Measurements from ENCODE around the gene CNTN5. TPM values are rescaled to one million over a fixed set of nuclear protein-coding genes. Genes with fewer than 3 reads are reported as not detected.
"Not testable (repeated sequence)": the region's sequence is repeated elsewhere in the genome, so short reads cannot be mapped to it uniquely, and the experiment has no call there.

CNTN5 gene
- total RNA-seq, 2 experiments from 2014 or later = not detected

DNA sequence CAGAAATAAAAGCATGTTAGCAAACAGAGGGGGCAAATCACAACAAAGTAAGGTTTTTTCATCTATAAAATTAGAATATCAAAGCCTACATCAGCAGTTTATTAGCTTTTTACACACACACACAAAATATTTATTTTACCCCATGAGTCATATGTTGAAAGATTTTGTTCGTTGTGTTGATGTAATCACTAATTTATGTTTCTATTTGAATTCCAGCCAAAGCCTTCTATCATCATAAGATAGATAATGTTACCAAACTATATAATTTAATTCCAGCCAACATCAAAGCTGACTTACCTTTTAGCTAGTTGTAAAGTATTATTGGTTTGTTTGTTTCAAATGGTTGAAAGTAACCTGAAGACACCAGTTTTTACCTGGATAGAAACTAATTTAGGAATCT is 1208.3 kb downstream of the CNTN5 start:
- ChIA-PET CTCF (no interaction called here), POLR2A (no interaction called here)
- no peaks in the 10 kb centered on the region for H3K36me3 Mint-ChIP-seq (ENCODE audit: low read depth)
- no peak overlapping the region for H3K4me3 Mint-ChIP-seq
- H3K27me3 Mint-ChIP-seq = no peaks in the 10 kb centered on the region
- no peak overlapping the region for H3K27ac Mint-ChIP-seq
- H3K4me1 Mint-ChIP-seq = no peaks in the 10 kb centered on the region
- peaks cover 13% of the 10 kb centered on the region for H3K9me3 Mint-ChIP-seq
- no peak for DNase-seq

DNA sequence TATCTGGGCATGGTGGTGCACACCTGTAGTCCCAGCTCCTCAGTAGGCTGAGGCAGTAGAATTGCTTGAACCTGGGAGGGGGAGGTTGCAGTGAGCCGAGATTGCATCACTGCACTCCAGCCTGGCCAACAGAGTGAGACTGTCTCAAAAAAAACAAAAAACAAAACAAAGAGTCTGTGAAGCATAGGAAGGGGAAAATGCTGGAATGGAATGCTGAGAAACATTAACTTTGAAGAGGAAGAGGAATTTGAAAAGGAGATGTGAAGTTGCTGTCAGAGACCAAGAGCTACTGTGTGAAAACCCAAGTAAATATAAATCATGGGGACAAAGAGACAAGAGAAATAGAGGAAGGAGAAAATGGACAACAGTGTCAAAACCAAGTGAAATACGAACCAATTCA is 1211.3 kb downstream of the CNTN5 start:
- H3K4me3 Mint-ChIP-seq = no peak overlapping the region
- DNase-seq = no peak
- POLR2A ChIA-PET = no interaction called here
- peaks cover 16% of the 10 kb centered on the region for H3K9me3 Mint-ChIP-seq
- CTCF ChIA-PET = no interaction called here
- H3K4me1 Mint-ChIP-seq = no peaks in the 10 kb centered on the region
- H3K36me3 Mint-ChIP-seq (ENCODE audit: low read depth) = no peaks in the 10 kb centered on the region
- no peak overlapping the region for H3K27ac Mint-ChIP-seq
- no peaks in the 10 kb centered on the region for H3K27me3 Mint-ChIP-seq

DNA sequence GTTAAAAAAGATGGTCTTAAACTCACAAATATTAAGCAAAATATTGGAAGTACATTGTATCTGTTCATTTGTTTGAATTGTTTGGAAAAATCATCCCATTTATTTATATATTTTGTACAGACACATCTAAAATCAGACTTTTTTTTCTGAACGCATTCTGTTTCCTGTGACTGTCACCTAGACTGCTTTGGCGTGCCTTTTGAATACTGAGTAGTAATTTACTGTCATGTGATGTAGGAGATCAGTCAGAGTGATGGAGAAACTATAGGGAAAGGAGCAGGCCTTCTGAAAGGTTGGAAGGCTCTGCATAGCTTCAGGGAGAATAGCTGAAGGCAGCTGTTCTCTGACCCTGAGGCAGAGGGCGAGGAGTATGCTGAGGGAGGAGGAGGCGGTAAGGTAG is 1214.3 kb downstream of the CNTN5 start:
- no peak for DNase-seq
- ChIA-PET CTCF (no interaction called here), POLR2A (no interaction called here)
- no peaks in the 10 kb centered on the region for H3K36me3 Mint-ChIP-seq (ENCODE audit: low read depth)
- H3K9me3 Mint-ChIP-seq = peaks cover 19% of the 10 kb centered on the region
- H3K27ac Mint-ChIP-seq = no peak overlapping the region
- H3K4me1 Mint-ChIP-seq = no peaks in the 10 kb centered on the region
- no peak overlapping the region for H3K4me3 Mint-ChIP-seq
- no peaks in the 10 kb centered on the region for H3K27me3 Mint-ChIP-seq

DNA sequence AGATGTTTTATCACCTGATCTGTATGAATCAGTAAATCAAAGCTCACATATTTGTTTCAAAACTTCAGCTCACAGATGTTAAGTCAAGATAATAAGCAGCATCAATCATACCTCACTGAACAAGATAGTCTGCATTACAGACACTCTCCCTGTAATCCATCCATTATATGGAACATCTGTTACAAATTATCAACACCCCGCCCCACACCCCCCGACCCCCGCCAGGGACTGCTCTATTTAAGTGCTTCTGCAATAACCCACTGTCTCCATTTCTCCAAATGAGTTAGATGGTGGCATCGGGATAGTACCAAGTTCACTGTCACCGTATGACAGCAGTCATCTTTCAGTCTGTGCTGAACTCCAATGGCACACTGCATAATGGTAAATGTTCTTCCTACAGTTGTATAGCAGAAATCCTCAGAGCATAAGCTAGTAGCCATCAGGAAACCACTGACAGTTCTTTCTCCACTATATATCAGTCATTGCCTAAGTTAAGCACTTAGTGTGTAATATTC is 1219.3 kb downstream of the CNTN5 start:
- H3K4me1 Mint-ChIP-seq = no peaks in the 10 kb centered on the region
- ChIA-PET POLR2A (no interaction called here), CTCF (no interaction called here)
- H3K27me3 Mint-ChIP-seq = no peaks in the 10 kb centered on the region
- H3K27ac Mint-ChIP-seq = no peak overlapping the region
- H3K9me3 Mint-ChIP-seq = peaks cover 9% of the 10 kb centered on the region
- H3K4me3 Mint-ChIP-seq = no peak overlapping the region
- no peak for DNase-seq
- no peaks in the 10 kb centered on the region for H3K36me3 Mint-ChIP-seq (ENCODE audit: low read depth)

DNA sequence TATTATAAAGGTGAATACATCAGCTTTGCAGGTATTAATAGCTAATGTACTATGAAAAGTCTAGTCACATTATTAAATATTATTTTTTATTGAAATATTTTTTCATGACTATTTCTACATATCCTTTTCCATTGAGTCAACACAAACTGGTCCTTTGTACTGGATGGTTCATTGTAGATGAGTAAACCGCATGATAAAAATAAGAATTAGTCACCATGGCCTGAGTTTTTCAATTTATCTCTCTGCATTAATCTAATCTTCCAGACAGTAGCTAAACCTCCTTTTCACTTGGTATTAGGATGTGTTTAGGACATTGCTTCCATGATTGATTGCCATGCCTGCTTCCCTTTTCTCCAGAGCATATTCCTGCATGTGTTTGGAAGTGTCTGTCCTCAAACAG is 1227.0 kb downstream of the CNTN5 start:
- Mint-ChIP-seq H3K9me3 (peaks cover 3% of the 10 kb centered on the region), H3K36me3 (ENCODE audit: low read depth) (no peaks in the 10 kb centered on the region), H3K27ac (no peak overlapping the region), H3K4me3 (no peak overlapping the region), H3K4me1 (no peaks in the 10 kb centered on the region), H3K27me3 (no peaks in the 10 kb centered on the region)
- POLR2A ChIA-PET = no interaction called here
- CTCF ChIA-PET = no interaction called here
- DNase-seq = no peak

DNA sequence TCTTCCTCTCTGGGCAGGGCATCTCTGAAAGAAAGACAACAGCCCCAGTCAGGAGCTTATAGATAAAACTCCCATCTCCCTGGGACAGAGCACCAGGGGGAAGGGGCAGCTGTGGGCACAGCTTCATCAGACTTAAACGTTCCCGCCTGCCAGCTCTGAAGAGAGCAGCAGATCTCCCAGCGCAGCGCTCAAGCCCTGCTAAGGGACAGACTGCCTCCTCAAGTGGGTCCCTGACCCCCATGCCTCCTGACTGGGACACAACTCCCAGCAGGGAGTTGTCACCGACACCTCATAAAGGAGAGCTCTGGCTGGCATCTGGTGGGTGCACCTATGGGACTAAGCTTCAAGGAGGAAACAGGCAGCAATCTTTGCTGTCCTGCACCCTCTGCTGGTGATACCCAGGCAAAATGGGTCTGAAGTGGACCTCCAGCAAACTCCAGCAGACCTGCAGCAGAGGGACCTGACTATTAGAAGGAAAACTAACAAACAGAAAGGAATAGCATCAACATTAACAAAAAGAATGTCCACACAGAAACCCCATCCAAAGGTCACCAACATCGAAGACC is 1236.6 kb downstream of the CNTN5 start:
- H3K27me3 Mint-ChIP-seq, POLR2A ChIA-PET: not testable (repeated sequence)
- peaks cover 36% of the 10 kb centered on the region for H3K9me3 Mint-ChIP-seq

DNA sequence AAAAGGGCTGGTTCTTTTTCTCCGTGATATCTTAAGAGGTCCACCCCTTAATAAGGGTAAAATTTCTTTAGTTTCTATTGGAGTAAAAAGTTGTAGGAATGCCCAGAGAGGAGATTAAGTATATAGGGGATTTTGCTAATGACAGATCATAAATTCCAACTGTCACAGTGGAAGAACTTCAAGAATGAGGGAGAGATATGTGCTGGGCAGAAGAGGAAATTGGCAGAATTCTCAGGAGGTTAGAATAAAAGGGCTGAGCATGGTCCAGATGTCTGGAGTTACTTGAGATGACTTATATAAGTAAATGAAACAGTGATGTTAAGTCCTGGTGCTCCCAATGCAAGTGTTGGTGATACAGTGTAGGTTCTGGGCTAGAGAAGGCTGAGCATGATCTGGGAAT is 1248.8 kb downstream of the CNTN5 start:
- no peak overlapping the region for H3K4me3 Mint-ChIP-seq
- no peaks in the 10 kb centered on the region for H3K4me1 Mint-ChIP-seq
- ChIA-PET CTCF (no interaction called here), POLR2A (no interaction called here)
- H3K9me3 Mint-ChIP-seq = peaks cover 21% of the 10 kb centered on the region
- no peak overlapping the region for H3K27ac Mint-ChIP-seq
- DNase-seq = no peak
- no peaks in the 10 kb centered on the region for H3K27me3 Mint-ChIP-seq
- H3K36me3 Mint-ChIP-seq (ENCODE audit: low read depth) = no peaks in the 10 kb centered on the region

More for the DNA sequence above, 1236.6 kb downstream of the CNTN5 start:
- H3K4me3 Mint-ChIP-seq; DNase-seq; H3K36me3 Mint-ChIP-seq (ENCODE audit: low read depth); CTCF ChIA-PET; H3K4me1 Mint-ChIP-seq; H3K27ac Mint-ChIP-seq: not testable (repeated sequence)

DNA sequence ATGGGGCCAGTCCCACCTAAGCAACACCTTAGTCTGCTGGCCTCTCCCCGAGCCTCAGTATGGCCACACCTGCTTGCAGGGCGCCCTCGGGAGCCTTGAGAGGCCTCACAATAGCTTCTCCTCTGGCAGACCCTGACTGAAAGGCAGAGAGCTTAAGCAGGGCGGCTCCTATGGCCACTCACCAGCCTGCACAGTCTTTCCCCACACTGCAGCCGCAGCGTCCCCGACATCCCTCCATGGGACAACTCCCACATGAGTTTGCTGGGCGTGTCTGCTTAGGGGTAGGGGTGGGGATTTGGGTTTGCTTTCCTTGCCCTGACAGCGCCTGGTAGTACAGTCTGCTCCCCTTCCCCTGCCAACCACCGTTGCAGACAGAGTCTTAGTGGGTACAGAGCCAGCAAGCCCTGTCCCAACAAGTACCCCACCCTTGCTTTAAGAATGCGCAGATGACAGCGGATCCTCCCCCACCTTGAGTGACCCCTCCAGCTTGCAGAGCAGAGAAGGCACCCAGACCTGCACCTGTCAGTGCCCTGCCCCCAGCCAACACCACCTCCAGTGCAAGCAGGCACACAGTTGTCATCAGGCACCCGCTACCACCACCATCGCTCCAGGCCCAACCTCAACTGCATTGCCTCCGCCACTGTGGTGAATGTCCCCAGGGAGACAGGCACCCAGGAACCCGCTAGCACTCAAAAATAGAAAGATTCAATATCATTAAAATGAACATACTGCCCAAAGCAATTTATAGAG is 1252.5 kb downstream of the CNTN5 start:
- H3K4me1 Mint-ChIP-seq = no peaks in the 10 kb centered on the region

DNA sequence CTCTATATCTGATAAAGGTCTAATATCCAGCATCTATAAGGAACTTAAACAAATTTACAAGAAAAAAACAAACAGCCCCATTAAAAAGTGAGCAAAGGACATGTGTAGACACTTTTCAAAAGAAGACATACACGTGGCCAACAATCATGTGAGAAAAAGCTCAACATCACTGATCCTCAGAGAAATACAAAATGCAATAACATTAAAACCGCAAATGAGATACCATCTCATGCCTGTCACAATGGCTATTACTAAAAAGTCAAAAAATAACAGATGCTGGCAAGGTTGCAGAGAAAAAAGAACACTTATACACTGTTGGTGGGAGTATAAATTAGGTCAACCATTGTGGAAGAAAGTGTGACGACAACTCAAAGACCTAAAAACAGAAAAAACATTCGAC is 1253.7 kb downstream of the CNTN5 start:
- H3K27ac Mint-ChIP-seq; POLR2A ChIA-PET; H3K27me3 Mint-ChIP-seq; H3K9me3 Mint-ChIP-seq; H3K36me3 Mint-ChIP-seq (ENCODE audit: low read depth); DNase-seq; H3K4me3 Mint-ChIP-seq; H3K4me1 Mint-ChIP-seq; CTCF ChIA-PET: not testable (repeated sequence)

More for the DNA sequence above, 1252.5 kb downstream of the CNTN5 start:
- H3K36me3 Mint-ChIP-seq (ENCODE audit: low read depth) = no peaks in the 10 kb centered on the region
- POLR2A ChIA-PET = no interaction called here
- H3K4me3 Mint-ChIP-seq = no peak overlapping the region
- no peak for DNase-seq
- CTCF ChIA-PET = no interaction called here
- peaks cover 14% of the 10 kb centered on the region for H3K9me3 Mint-ChIP-seq
- no peaks in the 10 kb centered on the region for H3K27me3 Mint-ChIP-seq
- H3K27ac Mint-ChIP-seq = no peak overlapping the region

DNA sequence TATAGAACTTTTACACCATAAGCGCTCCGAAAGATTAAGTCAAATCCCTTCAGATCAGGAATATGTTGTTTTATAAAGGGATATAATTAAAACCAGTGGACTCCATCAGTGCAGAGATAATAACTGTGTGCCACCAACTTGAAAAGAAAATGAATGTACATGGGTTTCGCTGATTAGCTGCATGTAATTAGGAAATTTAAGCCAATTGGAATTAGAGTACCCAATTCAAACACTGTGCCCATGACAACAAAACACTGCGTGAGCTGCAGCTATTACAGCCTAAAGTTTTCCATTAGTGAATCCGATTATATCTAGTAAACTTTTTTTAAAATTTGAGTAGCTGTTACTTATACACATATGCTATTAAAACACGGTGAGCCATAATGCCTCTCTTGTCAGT is 1274.0 kb downstream of the CNTN5 start:
- no peak overlapping the region for H3K27ac Mint-ChIP-seq
- H3K4me3 Mint-ChIP-seq = no peak overlapping the region
- H3K36me3 Mint-ChIP-seq (ENCODE audit: low read depth) = no peaks in the 10 kb centered on the region
- no peak for DNase-seq
- no peaks in the 10 kb centered on the region for H3K9me3 Mint-ChIP-seq
- no peaks in the 10 kb centered on the region for H3K27me3 Mint-ChIP-seq
- CTCF ChIA-PET = no interaction called here
- POLR2A ChIA-PET = no interaction called here
- H3K4me1 Mint-ChIP-seq = no peaks in the 10 kb centered on the region

DNA sequence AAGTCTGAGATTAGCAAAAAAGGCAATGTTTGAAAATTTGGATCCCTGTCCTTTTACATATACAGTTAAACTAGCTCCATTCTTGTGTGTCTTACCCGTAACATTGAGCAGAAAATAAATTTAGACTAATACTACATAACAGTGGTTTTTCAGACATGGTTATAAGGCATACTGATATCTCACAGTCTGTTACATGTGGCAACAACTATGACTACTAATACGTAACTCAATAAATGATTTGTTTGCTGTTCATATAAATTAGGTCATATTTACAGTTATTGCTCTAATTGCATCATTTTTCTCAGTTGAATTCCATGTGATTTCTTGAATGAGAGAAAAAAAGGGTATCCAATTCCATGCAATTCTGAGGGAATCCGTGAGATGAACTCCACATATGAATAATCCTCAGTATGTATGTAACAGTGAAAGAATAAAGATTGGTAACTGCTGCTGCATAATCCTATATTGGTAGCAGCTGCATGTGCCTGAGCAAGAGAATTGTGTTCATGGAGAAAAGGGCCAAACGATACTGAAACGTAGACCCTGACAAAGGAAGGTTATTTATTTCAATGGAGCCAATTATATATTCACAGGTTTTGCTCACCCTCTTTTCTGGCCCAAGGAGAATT is 1275.4 kb downstream of the CNTN5 start:
- H3K36me3 Mint-ChIP-seq (ENCODE audit: low read depth) = no peaks in the 10 kb centered on the region
- DNase-seq = no peak
- H3K27me3 Mint-ChIP-seq = no peaks in the 10 kb centered on the region
- H3K27ac Mint-ChIP-seq = no peak overlapping the region
- POLR2A ChIA-PET = no interaction called here
- no peak overlapping the region for H3K4me3 Mint-ChIP-seq
- H3K4me1 Mint-ChIP-seq = no peaks in the 10 kb centered on the region
- H3K9me3 Mint-ChIP-seq = no peaks in the 10 kb centered on the region
- CTCF ChIA-PET = no interaction called here

DNA sequence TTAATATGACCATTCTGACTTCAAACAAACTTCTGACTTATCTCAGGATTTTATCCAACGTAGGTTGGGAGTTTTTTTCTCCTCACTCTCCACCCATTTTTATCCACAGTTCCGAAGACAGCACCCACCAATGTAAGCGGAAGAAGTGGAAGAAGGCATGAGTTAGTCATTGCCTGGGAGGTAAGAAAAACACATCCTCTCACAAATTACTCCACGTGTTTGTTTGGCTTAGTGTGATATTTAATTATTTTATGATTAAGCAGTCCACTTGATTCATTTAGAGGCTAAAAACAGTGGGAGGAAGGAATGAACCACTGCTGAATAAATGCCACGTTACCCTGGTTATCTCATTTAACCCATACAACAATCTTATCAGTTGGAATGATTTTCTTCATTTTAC is 1276.8 kb downstream of the CNTN5 start:
- no peak overlapping the region for H3K27ac Mint-ChIP-seq
- no peaks in the 10 kb centered on the region for H3K9me3 Mint-ChIP-seq
- no peaks in the 10 kb centered on the region for H3K36me3 Mint-ChIP-seq (ENCODE audit: low read depth)
- H3K27me3 Mint-ChIP-seq = no peaks in the 10 kb centered on the region
- POLR2A ChIA-PET = no interaction called here
- DNase-seq = no peak
- no peak overlapping the region for H3K4me3 Mint-ChIP-seq
- CTCF ChIA-PET = no interaction called here
- no peaks in the 10 kb centered on the region for H3K4me1 Mint-ChIP-seq

DNA sequence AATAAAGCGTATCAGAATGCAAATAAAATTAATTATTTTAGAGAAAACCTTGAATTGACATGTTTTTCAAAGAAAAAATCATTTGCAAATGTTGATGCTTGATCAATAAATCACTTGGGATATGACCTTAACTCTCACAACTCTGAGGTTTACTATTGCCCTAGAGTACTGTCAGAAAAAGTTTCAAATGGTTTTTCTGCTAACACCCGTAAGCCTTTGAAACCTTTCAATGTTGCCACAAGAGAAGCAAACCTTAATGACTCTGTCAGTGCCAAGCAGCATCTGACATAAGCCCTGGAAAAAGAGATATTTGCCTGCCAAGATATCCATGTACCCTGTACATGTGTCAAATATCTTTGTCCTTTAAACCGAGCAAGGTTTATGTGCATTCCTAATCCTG is 1282.1 kb downstream of the CNTN5 start:
- CTCF ChIA-PET = no interaction called here
- Mint-ChIP-seq H3K4me1 (no peaks in the 10 kb centered on the region), H3K27me3 (no peaks in the 10 kb centered on the region), H3K9me3 (peaks cover 4% of the 10 kb centered on the region), H3K27ac (no peak overlapping the region), H3K4me3 (no peak overlapping the region), H3K36me3 (ENCODE audit: low read depth) (no peaks in the 10 kb centered on the region)
- POLR2A ChIA-PET = no interaction called here
- DNase-seq = no peak

DNA sequence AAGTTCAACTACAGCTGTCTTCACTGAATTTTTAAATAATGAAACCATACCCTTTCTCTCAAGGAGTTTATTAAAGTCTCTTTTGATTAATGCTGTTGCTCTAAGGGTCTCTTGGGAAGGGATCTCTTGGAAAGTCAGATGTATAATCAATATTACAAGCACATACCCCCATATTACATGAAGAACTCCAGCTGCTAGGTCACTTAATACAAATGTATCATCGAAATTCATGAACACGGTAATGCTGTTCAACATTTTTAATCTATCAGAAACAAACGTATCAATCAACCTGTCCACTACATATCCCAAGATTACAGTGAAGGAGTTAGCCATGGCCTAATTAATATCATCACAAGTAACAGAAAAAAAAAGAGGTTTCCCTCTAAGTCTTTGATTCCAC is 1283.1 kb downstream of the CNTN5 start:
- POLR2A ChIA-PET = no interaction called here
- no peak for DNase-seq
- peaks cover 4% of the 10 kb centered on the region for H3K9me3 Mint-ChIP-seq
- H3K27me3 Mint-ChIP-seq = no peaks in the 10 kb centered on the region
- no peaks in the 10 kb centered on the region for H3K4me1 Mint-ChIP-seq
- H3K27ac Mint-ChIP-seq = no peak overlapping the region
- H3K4me3 Mint-ChIP-seq = no peak overlapping the region
- CTCF ChIA-PET = no interaction called here
- no peaks in the 10 kb centered on the region for H3K36me3 Mint-ChIP-seq (ENCODE audit: low read depth)
